Type B pancreatic cell (in vitro differentiated cells): ENCODE data around the gene JPH3. TPM values are rescaled to one million over a fixed set of nuclear protein-coding genes. Genes with fewer than 3 reads are reported as not detected.

Source experiments
- DNase-seq: peaks from one replicate; pipeline ENCODE4 v3.0.0; 2021; ENCODE audit warnings: mixed read lengths; ENCODE audit not compliant: unreplicated experiment; ENCODE audit errors: extremely low spot score
- H3K27ac Mint-ChIP-seq: 2 replicates; pipeline ENCODE4 v1.8.0; 2021; ENCODE audit warnings: mild to moderate bottlenecking, mixed read lengths
- H3K27me3 Mint-ChIP-seq: 2 replicates; pipeline ENCODE4 v1.8.0; 2021; ENCODE audit warnings: mixed read lengths
- H3K36me3 Mint-ChIP-seq: 2 replicates; pipeline ENCODE4 v1.8.0; 2021; ENCODE audit warnings: mixed read lengths
- H3K4me1 Mint-ChIP-seq: one replicate; pipeline ENCODE4 v1.8.0; 2021; ENCODE audit warnings: mixed read lengths; ENCODE audit not compliant: unreplicated experiment
- H3K4me3 Mint-ChIP-seq: 2 replicates; pipeline ENCODE4 v1.8.0; 2021; ENCODE audit warnings: mild to moderate bottlenecking, mixed read lengths
- H3K9me3 Mint-ChIP-seq: 2 replicates; pipeline ENCODE4 v1.8.0; 2021; ENCODE audit warnings: mixed read lengths
- total RNA-seq: library from RNA; stranded (reverse); gene quantifications from 2 replicates; pipeline ENCODE4 v1.2.1, GENCODE V29; 2021; ENCODE audit warnings: low replicate concordance
- TF ChIP-seq, protein P1 (sequence below): fragments of 200-600 bp; sonication (generic); conservative IDR thresholded peaks from 2 replicates; pipeline ENCODE4 v1.5.0; 2021; ENCODE audit warnings: antibody characterized with exemption, mild to moderate bottlenecking

Gene JPH3
- total RNA-seq, 1 donor from 2014 or later = 7.2 TPM

DNA sequence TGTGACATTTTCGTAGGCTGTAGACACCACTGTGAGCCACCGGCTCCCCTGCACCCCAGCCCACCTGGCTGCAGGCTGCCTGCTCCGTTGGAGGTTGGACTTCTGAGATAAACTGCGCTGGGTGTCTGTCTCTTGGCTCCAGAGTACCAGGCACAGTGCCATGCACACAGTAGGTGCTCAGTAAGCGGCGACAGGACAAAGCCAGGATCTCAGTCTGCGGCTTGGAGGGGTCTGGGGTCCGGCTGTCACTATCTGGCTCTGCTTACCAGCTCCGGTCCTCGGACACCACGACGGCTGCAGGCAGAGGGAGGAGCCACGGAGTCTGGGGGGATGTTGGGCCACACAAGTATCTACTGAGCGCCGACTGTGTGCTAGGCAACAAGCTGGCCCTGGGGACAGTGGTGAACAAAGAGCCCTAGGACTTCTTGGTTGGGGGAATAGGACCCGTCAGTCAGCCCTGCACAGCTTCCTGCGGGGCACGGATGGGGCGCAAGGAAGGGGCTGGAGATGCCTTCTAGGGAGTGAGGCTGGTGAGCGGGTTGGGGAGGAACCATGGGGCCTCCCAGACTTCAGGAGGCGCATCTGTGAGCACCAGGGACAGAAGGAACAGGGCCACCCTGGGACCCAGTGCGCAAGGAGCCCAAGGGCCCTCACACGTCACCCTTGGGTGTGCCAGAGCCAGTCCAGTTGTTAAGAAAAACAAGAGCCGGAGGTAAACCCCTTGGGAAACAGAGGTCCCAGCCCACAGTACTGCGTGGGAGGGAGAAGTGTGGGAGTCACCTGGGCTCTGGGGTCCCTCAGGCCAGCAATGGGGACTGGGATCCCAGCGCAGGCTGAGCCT, 17.3 kb downstream of the JPH3 start:
- no peaks in the 10 kb centered on the region for H3K27me3 Mint-ChIP-seq
- H3K4me1 Mint-ChIP-seq = no peaks in the 10 kb centered on the region
- no peaks in the 10 kb centered on the region for H3K9me3 Mint-ChIP-seq
- H3K27ac Mint-ChIP-seq = no peak overlapping the region
- H3K36me3 Mint-ChIP-seq = no peaks in the 10 kb centered on the region
- TF ChIP-seq, protein P1, sequence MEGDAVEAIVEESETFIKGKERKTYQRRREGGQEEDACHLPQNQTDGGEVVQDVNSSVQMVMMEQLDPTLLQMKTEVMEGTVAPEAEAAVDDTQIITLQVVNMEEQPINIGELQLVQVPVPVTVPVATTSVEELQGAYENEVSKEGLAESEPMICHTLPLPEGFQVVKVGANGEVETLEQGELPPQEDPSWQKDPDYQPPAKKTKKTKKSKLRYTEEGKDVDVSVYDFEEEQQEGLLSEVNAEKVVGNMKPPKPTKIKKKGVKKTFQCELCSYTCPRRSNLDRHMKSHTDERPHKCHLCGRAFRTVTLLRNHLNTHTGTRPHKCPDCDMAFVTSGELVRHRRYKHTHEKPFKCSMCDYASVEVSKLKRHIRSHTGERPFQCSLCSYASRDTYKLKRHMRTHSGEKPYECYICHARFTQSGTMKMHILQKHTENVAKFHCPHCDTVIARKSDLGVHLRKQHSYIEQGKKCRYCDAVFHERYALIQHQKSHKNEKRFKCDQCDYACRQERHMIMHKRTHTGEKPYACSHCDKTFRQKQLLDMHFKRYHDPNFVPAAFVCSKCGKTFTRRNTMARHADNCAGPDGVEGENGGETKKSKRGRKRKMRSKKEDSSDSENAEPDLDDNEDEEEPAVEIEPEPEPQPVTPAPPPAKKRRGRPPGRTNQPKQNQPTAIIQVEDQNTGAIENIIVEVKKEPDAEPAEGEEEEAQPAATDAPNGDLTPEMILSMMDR = no peak
- no peak for DNase-seq
- no peak overlapping the region for H3K4me3 Mint-ChIP-seq

DNA sequence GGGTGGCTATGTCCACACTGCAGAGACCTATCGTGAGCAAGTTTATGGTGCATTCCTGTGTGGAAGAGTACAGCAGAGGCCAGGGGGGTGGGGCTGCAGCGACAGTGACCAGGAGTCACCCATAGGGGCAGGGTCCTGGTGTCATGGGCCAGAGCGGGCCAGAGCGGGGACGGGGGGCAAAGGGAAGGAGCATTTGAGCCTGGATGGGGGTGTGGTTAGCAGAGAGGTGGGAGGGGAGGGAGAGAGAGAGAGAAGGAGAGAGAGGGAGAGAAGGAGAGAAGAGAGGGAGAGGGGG, 17.8 kb downstream of the JPH3 start:
- no peaks in the 10 kb centered on the region for H3K9me3 Mint-ChIP-seq
- no peaks in the 10 kb centered on the region for H3K4me1 Mint-ChIP-seq
- H3K36me3 Mint-ChIP-seq = no peaks in the 10 kb centered on the region
- DNase-seq = no peak
- H3K27me3 Mint-ChIP-seq = no peaks in the 10 kb centered on the region
- H3K4me3 Mint-ChIP-seq = no peak overlapping the region
- no peak overlapping the region for H3K27ac Mint-ChIP-seq
- TF ChIP-seq, protein P1 = no peak

DNA sequence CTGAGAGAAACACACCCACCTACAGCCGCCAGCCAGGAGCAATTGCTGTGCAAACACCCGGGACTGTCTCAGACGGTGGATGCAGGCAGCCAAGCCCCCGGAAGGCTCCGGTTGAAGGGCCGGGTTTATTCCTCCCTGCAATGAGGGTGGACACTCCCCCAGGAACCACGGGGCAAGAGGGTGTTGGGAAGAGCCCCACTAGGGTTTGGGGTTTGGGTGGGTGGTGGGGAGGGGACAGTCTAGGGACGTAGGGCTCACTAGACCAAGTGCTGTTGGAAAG, 19.2 kb downstream of the JPH3 start:
- no peaks in the 10 kb centered on the region for H3K36me3 Mint-ChIP-seq
- H3K9me3 Mint-ChIP-seq = no peaks in the 10 kb centered on the region
- H3K4me1 Mint-ChIP-seq = no peaks in the 10 kb centered on the region
- TF ChIP-seq, protein P1 = no peak
- DNase-seq = no peak
- H3K27me3 Mint-ChIP-seq = no peaks in the 10 kb centered on the region
- H3K27ac Mint-ChIP-seq = no peak overlapping the region
- no peak overlapping the region for H3K4me3 Mint-ChIP-seq

- H3K27me3 Mint-ChIP-seq = no peaks in the 10 kb centered on the region
- no peak for DNase-seq
- no peaks in the 10 kb centered on the region for H3K36me3 Mint-ChIP-seq
- H3K4me3 Mint-ChIP-seq = no peak overlapping the region
- H3K27ac Mint-ChIP-seq = no peak overlapping the region
- TF ChIP-seq, protein P1 = no peak
- H3K9me3 Mint-ChIP-seq = no peaks in the 10 kb centered on the region
- H3K4me1 Mint-ChIP-seq = no peaks in the 10 kb centered on the region
Measured at GRCh38 chr16:87621976-87622713, 19.8 kb downstream of the JPH3 start.

- H3K4me1 Mint-ChIP-seq = no peaks in the 10 kb centered on the region
- TF ChIP-seq, protein P1 = no peak
- no peak for DNase-seq
- no peak overlapping the region for H3K4me3 Mint-ChIP-seq
- H3K27me3 Mint-ChIP-seq = no peaks in the 10 kb centered on the region
- no peaks in the 10 kb centered on the region for H3K36me3 Mint-ChIP-seq
- H3K27ac Mint-ChIP-seq = no peak overlapping the region
- H3K9me3 Mint-ChIP-seq = no peaks in the 10 kb centered on the region
Measured at GRCh38 chr16:87622756-87623319, 20.5 kb downstream of the JPH3 start.
